K562 (cell line): ENCODE results near the gene CUL1. TPM values are rescaled to one million over a fixed set of nuclear protein-coding genes. Genes with fewer than 3 reads are reported as not detected.

ENCODE experiments used
- C11orf30 ChIP-seq: fragments of 450-650 bp; IDR thresholded peaks from 2 replicates; pipeline ENCODE4 v1.6.1; 2016; ENCODE audit warnings: low read depth, mild to moderate bottlenecking
- CBFA2T3 ChIP-seq: fragments of 450-650 bp; IDR thresholded peaks from 2 replicates; pipeline ENCODE4 v1.6.1; 2017
- ETV1 ChIP-seq: fragments of 450-650 bp; conservative IDR thresholded peaks from 2 replicates; pipeline ENCODE4 v1.6.1; 2016; ENCODE audit warnings: missing genetic modification characterization, control low read depth, low read depth, missing compliant biosample characterization
- FOXM1 ChIP-seq, 2 experiments: fragments of 450-650 bp in 1 of 2; sonication (generic) in 1 of 2; formaldehyde crosslinking in 1 of 2; IDR thresholded peaks; 2 replicates each; pipeline versions ENCODE4 v1.6.1 to v1.9.0; 2017 to 2022; ENCODE audit warnings: low read depth in 2 of 2, mild to moderate bottlenecking in 2 of 2, missing genetic modification reagents in 1 of 2, moderate library complexity in 1 of 2
- ILF3 ChIP-seq: fragments of 450-650 bp; IDR thresholded peaks from 2 replicates; pipeline ENCODE4 v1.6.1; 2018; ENCODE audit warnings: antibody characterized with exemption, mild to moderate bottlenecking, moderate library complexity, borderline replicate concordance
- LARP7 ChIP-seq: fragments of 450-650 bp; IDR thresholded peaks from 2 replicates; pipeline ENCODE4 v1.6.1; 2016
- MAFG ChIP-seq: fragments of 450-650 bp; conservative IDR thresholded peaks from 2 replicates; pipeline ENCODE4 v1.6.1; 2016; ENCODE audit warnings: missing genetic modification characterization, missing compliant biosample characterization
- PHB ChIP-seq: fragments of 250-450 bp; sonication (Bioruptor Pico); IDR thresholded peaks from 2 replicates; pipeline ENCODE4 v1.5.0; 2021
- PHB2 ChIP-seq: fragments of 450-650 bp; IDR thresholded peaks from 2 replicates; pipeline ENCODE4 v1.6.1; 2017; ENCODE audit warnings: low read depth
- POLR2A ChIP-seq: fragments of 450-650 bp; conservative IDR thresholded peaks from 2 replicates; pipeline ENCODE4 v1.6.1; 2016
- POLR2AphosphoS5 ChIP-seq: IDR thresholded peaks from 2 replicates; pipeline ENCODE4 v1.6.1; 2011; ENCODE audit warnings: mild to moderate bottlenecking, low read depth, low read length, moderate library complexity; ENCODE audit not compliant: control insufficient read depth, insufficient read depth
- SIX5 ChIP-seq, 2 experiments: IDR thresholded peaks; 2 replicates each; pipeline ENCODE4 v1.6.1; 2011; ENCODE audit warnings: low read length in 2 of 2, borderline replicate concordance in 1 of 2, low read depth in 1 of 2, mild to moderate bottlenecking in 1 of 2, moderate library complexity in 1 of 2; ENCODE audit not compliant: insufficient read depth in 1 of 2
- SMARCB1 ChIP-seq: IDR thresholded peaks from 2 replicates; pipeline ENCODE4 v1.6.1; 2011; ENCODE audit warnings: improper control_type of control experiment, low read depth; ENCODE audit not compliant: insufficient read length
- STAT5A ChIP-seq: IDR thresholded peaks from 2 replicates; pipeline ENCODE4 v1.6.1; 2012; ENCODE audit warnings: low read length, inconsistent platforms, borderline replicate concordance
- THAP7 ChIP-seq: fragments of 250-450 bp; sonication (Bioruptor Pico); IDR thresholded peaks from 2 replicates; pipeline ENCODE4 v1.5.0; 2021
- THRAP3 ChIP-seq: fragments of 450-650 bp; IDR thresholded peaks from 2 replicates; pipeline ENCODE4 v1.6.1; 2016; ENCODE audit warnings: mild to moderate bottlenecking, inconsistent platforms, borderline replicate concordance
- TSHZ1 ChIP-seq: fragments of 250-450 bp; sonication (Bioruptor Pico); IDR thresholded peaks from 2 replicates; pipeline ENCODE4 v1.4.0; 2020; ENCODE audit warnings: mild to moderate bottlenecking, moderate library complexity
- ZFP36 ChIP-seq: fragments of 150-350 bp; IDR thresholded peaks from 2 replicates; pipeline ENCODE4 v1.6.1; 2018; ENCODE audit warnings: low read length, low read depth; ENCODE audit not compliant: partially characterized antibody
- ZNF316 ChIP-seq: fragments of 450-650 bp; IDR thresholded peaks from 2 replicates; pipeline ENCODE4 v1.6.1; 2016
- ZNF431 ChIP-seq: sonication (generic); formaldehyde crosslinking; IDR thresholded peaks from 2 replicates; pipeline ENCODE4 v1.8.0; 2022; ENCODE audit warnings: mild to moderate bottlenecking, missing genetic modification reagents
- polyA plus RNA-seq, 8 experiments: library from polyadenylated mRNA; depleted of rRNA in 4 of 8; stranded (reverse) in 5 of 8; unstranded in 3 of 8; fragments of >200 nt; fragmentation: Nextera tagmentation in 2 of 8; fragmentation: Illumina TruSeq in 1 of 8; extraction: Ambion mirVana in 2 of 8; extraction: Trizol in 1 of 8; gene quantifications; 2 replicates each; pipeline versions ENCODE4 v1.2.1 to v1.2.3, GENCODE V29; 2011 to 2014; ENCODE audit warnings: inconsistent platforms in 1 of 8, missing spikeins in 1 of 8
- total RNA-seq, 7 experiments: library from RNA; depleted of rRNA in 6 of 7; stranded (reverse); fragments of >200 nt in 6 of 7; fragmentation: Illumina TruSeq in 2 of 7; extraction: Trizol in 2 of 7; gene quantifications; 2 replicates each; pipeline versions ENCODE4 v1.2.1 to v1.2.3, GENCODE V29; 2011 to 2021; ENCODE audit warnings: low replicate concordance in 1 of 7
- TF ChIP-seq, protein P1 (sequence below): fragments of 250-450 bp; sonication (Bioruptor Pico); IDR thresholded peaks from 2 replicates; pipeline ENCODE4 v1.8.0; 2021; ENCODE audit warnings: mild to moderate bottlenecking, moderate library complexity

Gene CUL1
- total and polyA plus RNA-seq, 9 of the 15 experiments (the other 6 are each of a cell fraction or from before 2014, with no cell fraction given) = 31.5 to 107 (median 96.5) TPM

DNA sequence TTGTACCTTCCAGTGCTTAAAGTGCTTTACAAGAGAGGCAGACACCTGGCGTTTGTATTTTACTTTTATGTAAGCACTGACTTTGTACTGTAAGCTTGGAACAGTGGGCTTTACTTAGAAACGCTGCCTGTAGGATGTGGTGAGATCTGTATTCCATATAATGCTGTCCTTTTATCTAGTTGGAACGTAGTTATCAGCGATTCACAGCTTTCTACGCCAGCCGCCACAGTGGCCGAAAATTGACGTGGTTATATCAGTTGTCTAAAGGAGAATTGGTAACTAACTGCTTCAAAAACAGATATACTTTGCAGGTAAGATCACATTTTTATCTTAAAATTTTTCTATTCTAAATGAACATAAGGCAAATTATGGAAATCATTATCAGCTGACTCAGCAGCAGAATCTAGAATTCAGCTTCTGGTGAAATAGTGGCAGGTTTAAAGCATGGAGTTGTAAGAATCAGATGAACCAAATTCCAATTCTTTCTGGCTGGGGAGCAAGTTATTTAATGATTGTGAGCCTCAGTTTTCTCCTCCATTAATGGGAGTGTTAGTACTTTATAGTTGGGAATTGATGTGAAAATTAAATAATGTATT lies 91.5 kb downstream of the CUL1 start (continued):
- TF ChIP-seq FOXM1 (IDR thresholded peaks at IDR 0.05; ENCODE audit: low read depth) (no peak), FOXM1 (CRISPR knock-in tag; IDR thresholded peaks at IDR 0.05; ENCODE audit: low read depth) (no peak), MAFG (peak; percentile 71), LARP7 (no peak), TSHZ1 (CRISPR knock-in tag) (no peak), ZFP36 (no peak), POLR2AphosphoS5 (no peak), THAP7 (no peak), ZNF431 (CRISPR knock-in tag) (no peak), PHB (no peak), C11orf30 (peak; percentile 81), ILF3 (no peak), ETV1 (tag) (no peak), STAT5A (0 out of 2 replicates have a peak, but pooled peaks have one; percentile 5), THRAP3 (no peak), SIX5 (IDR thresholded peaks at IDR 0.05; ENCODE audit: borderline replicate concordance in 1 of 2, insufficient read depth in 1 of 2, low read depth in 1 of 2, low read length in 2 of 2) (no peak), POLR2A (no peak), ZNF316 (peak; percentile 89), PHB2 (no peak), CBFA2T3 (peak; percentile 8; the same call in 1 of the 2 replicates), SMARCB1 (no peak)
- TF ChIP-seq, protein P1, sequence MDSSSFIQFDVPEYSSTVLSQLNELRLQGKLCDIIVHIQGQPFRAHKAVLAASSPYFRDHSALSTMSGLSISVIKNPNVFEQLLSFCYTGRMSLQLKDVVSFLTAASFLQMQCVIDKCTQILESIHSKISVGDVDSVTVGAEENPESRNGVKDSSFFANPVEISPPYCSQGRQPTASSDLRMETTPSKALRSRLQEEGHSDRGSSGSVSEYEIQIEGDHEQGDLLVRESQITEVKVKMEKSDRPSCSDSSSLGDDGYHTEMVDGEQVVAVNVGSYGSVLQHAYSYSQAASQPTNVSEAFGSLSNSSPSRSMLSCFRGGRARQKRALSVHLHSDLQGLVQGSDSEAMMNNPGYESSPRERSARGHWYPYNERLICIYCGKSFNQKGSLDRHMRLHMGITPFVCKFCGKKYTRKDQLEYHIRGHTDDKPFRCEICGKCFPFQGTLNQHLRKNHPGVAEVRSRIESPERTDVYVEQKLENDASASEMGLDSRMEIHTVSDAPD (CRISPR knock-in tag) = no peak
